ENCODE results near the gene LRRC3C.

GRCh38 chr17:39981207-39981741 is 53.7 kb downstream of the LRRC3C start:
- TF ChIP-seq NFIC (IDR thresholded peaks at IDR 0.05) = no peak
- TF ChIP-seq REST (IDR thresholded peaks at IDR 0.05; ENCODE audit: low read depth) = no peak
- TF ChIP-seq FOXM1 (IDR thresholded peaks at IDR 0.05; ENCODE audit: borderline replicate concordance, low read depth) = no peak
- no peak for TF ChIP-seq TAF1 (IDR thresholded peaks at IDR 0.05; ENCODE audit: low read depth)
